Activated CD8-positive, alpha-beta T cell treated with anti-CD3 and anti-CD28 coated beads, Interleukin-2, amount 10 ng/mL, durations not matched to agents 7 days and 5 days (primary cell): Measurements from ENCODE around the gene PRKCZ. TPM values are rescaled to one million over a fixed set of nuclear protein-coding genes. Genes with fewer than 3 reads are reported as not detected.
A peak's percentile ranks its signal among the peaks of the same experiment; 100 is the strongest.

Source experiments
- ATAC-seq: fragments of 150-1000 bp; cut with Tn5 transposase; one replicate; pipeline ENCODE4 v1.10.0; 2021; ENCODE audit warnings: moderate library complexity
- CTCF ChIA-PET: fragments of 350-600 bp; sonication (Branson Sonifier 250); formaldehyde crosslinking; loops from one replicate; lab custom pipeline; 2021; ENCODE audit warnings: antibody characterized with exemption; lab: Charles Lee
- POLR2A ChIA-PET: fragments of 350-600 bp; sonication (Branson Sonifier 250); formaldehyde crosslinking; loops from one replicate; lab custom pipeline; 2021; ENCODE audit warnings: antibody characterized with exemption; lab: Charles Lee
- DNase-seq: peaks from one replicate; pipeline ENCODE4 v3.0.0-alpha.2; 2020
- H3K27ac Mint-ChIP-seq: one replicate; pipeline ENCODE4 v1.8.0; 2021; ENCODE audit warnings: mild to moderate bottlenecking, mixed read lengths
- H3K27me3 Mint-ChIP-seq: one replicate; pipeline ENCODE4 v1.8.0; 2021; ENCODE audit warnings: low read depth, mixed read lengths
- H3K36me3 Mint-ChIP-seq: one replicate; pipeline ENCODE4 v1.8.0; 2021; ENCODE audit warnings: low read depth, mixed read lengths
- H3K4me1 Mint-ChIP-seq: one replicate; pipeline ENCODE4 v1.8.0; 2021; ENCODE audit warnings: low read depth, mixed read lengths
- H3K4me3 Mint-ChIP-seq: one replicate; pipeline ENCODE4 v1.8.0; 2021; ENCODE audit warnings: mild to moderate bottlenecking, mixed read lengths
- H3K9me3 Mint-ChIP-seq: one replicate; pipeline ENCODE4 v1.8.0; 2022; ENCODE audit warnings: mixed read lengths; ENCODE audit not compliant: insufficient read depth
- total RNA-seq, 2 experiments: library from RNA; stranded (reverse); gene quantifications; one replicate each; pipeline ENCODE4 v1.2.3, GENCODE V29; 2021

Gene PRKCZ
- total RNA-seq, 2 experiments from 2014 or later: 11.4 to 12.9 TPM

DNA sequence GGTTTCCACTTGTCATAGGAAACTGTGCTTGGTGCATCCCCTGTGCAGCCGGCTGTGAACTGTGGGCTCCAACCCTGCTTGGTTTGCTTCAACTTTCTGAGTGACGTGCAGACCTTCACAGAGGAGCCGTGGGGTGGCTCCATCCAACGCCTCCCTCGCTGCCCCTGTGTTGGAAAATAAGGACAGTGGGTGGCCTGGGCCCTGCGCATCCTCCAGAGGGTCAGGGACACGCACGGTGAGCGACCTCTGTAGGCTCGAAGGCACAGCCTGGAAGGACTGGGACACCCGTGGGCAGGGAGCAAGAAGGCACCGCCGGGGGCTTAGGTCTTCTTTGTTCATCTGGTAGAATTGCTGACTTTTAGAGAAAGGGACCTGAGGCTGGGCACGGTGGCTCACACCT, 150.9 kb downstream of the PRKCZ start:
- Mint-ChIP-seq H3K27ac (no peak overlapping the region), H3K9me3 (no peaks in the 10 kb centered on the region), H3K27me3 (no peaks in the 10 kb centered on the region), H3K4me1 (peaks cover 33% of the 10 kb centered on the region), H3K4me3 (no peak overlapping the region), H3K36me3 (no peaks in the 10 kb centered on the region)
- DNase-seq: no peak
- ATAC-seq: no peak
- ChIA-PET POLR2A (no interaction called here), CTCF (interaction anchor here (0.9 to 7.6 kb wide), 2 partner anchors 156 to 181 kb away, joined by 3 to 259 read pairs; no protein-coding TSS in a partner anchor)

DNA sequence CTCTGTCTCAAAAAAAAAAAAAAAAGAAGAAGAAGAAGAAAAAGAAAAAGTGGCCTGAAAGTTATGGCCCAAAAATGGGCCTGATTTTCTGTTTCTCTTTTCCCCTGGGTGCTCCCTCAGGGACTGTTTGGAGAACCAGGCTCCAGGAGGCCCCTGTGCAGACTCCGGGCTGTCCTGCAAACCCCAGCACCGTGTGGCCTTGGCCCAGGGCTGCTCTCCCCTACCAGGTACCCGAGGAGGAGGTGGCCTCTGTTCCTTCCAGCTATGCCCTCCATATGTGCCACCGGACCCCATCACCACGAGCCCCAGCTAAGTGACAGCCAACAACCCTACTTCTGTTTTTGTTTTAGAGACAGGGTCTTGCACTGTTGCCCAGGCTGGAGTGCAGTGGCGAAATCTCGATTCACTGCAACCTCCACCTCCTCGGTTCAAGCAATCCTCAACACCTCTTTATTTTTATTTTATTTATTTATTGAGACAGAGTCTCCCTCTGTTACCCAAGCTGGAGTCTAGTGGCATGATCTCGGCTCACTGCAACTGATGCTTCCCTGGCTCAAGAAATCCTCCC, 151.9 kb downstream of the PRKCZ start:
- H3K36me3 Mint-ChIP-seq: no peaks in the 10 kb centered on the region
- ATAC-seq (no peak), DNase-seq (no peak)
- H3K27me3 Mint-ChIP-seq: no peaks in the 10 kb centered on the region
- no peaks in the 10 kb centered on the region for H3K9me3 Mint-ChIP-seq
- no peak overlapping the region for H3K4me3 Mint-ChIP-seq
- ChIA-PET CTCF (interaction anchor here (4.1 kb wide), 1 partner anchor 180 kb away, joined by 16 read pairs; no protein-coding TSS in a partner anchor), POLR2A (interaction anchor here (0.9 to 1.1 kb wide), 2 partner anchors 8 to 27 kb away, joined by 3 read pairs; no protein-coding TSS in a partner anchor)
- peaks cover 33% of the 10 kb centered on the region for H3K4me1 Mint-ChIP-seq
- H3K27ac Mint-ChIP-seq: no peak overlapping the region

DNA sequence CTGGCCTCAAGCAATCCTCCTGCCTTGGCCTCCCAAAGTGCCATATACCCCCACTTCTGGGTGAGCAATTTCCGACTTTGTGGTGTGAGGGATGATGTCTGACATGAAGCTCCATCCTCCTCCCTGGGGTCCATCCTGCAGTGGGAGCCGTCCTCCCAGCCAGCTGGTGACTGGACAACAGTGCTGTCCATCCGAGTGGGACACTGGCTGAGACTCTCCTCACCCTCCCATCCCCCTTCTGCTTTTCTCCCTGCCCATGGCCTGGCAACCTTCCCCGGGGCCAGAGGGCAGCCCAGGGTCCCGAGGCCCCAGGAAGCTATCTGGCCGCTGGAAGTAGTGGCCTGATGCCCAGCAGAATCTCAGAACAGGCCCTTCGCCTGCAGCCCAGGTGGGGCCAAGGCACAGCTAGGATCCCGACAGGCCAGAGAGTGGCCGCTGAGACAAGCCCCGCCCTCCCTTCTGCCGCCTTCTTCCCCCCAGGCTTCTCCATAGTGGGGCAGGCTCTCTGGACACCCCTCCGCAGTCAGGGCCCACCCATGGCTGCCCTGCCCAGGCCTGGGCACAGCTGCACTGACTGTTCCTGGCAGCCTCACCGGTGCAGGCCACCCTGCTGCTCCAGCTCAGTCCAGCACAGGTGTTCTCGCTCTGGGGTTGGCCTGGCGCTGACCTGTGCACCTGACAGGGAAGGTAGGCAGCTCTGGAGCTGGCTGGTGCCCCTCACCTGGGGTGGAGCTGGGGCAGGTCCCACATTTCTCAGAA, 152.8 kb downstream of the PRKCZ start:
- CTCF ChIA-PET: interaction anchor here (3.4 to 4.1 kb wide), 2 partner anchors 8 to 179 kb away, joined by 15 to 16 read pairs; partner anchors contain the start of gene FAAP20
- ATAC-seq (no peak), DNase-seq (no peak)
- H3K27ac Mint-ChIP-seq: no peak overlapping the region
- H3K4me3 Mint-ChIP-seq: no peak overlapping the region
- H3K27me3 Mint-ChIP-seq: no peaks in the 10 kb centered on the region
- peaks cover 31% of the 10 kb centered on the region for H3K4me1 Mint-ChIP-seq
- no peaks in the 10 kb centered on the region for H3K9me3 Mint-ChIP-seq
- no peaks in the 10 kb centered on the region for H3K36me3 Mint-ChIP-seq
- POLR2A ChIA-PET: interaction anchor here (0.7 to 1.7 kb wide), 3 partner anchors 8 to 26 kb away, joined by 3 to 9 read pairs (median 3); partner anchors contain the start of gene FAAP20

DNA sequence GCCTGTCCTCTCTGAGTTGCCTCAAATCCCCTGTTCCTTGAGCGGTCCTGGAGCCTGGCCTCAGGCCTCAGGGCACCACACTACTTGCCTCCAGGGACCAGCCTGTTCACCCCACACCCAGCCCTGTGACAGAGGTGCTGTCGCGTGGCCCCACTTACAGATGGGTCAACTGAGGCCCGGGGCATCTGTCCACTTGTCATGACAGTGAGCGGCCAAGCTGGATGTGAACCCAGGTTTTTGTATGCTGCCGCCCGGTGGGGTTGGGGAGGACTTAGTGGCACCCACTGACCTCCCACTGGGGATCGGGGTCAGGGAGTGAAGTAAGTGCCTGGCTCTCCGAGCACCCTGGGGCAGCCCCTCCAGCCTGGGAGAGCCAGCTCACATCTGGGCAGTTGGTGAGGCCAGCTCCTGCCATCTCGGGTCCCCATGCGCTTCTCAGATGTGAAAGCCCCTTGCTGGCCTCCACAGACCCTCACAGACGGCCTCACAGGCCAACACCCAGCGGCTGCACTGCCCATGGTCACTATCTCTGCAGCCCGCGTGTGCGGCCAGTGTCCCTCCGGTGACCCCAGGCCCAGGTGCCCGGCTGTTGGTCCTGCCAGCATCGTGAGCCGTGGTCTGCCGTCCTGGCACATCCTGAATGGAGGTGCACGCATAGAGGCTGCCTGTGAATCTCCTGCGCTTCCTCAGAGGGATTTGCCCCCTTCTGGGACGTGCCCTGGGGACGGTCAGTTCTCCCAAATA, 153.6 kb downstream of the PRKCZ start:
- CTCF ChIA-PET: interaction anchor here (3.4 to 4.1 kb wide), 2 partner anchors 9 to 178 kb away, joined by 15 to 16 read pairs; partner anchors contain the start of gene FAAP20
- no peak overlapping the region for H3K27ac Mint-ChIP-seq
- H3K9me3 Mint-ChIP-seq: no peaks in the 10 kb centered on the region
- ATAC-seq: no peak
- peaks cover 23% of the 10 kb centered on the region for H3K4me1 Mint-ChIP-seq
- no peak overlapping the region for H3K4me3 Mint-ChIP-seq
- H3K27me3 Mint-ChIP-seq: no peaks in the 10 kb centered on the region
- POLR2A ChIA-PET: interaction anchor here (0.9 to 1.7 kb wide), 2 partner anchors 9 to 382 kb away, joined by 3 to 9 read pairs; partner anchors contain the start of gene FAAP20
- DNase-seq: no peak
- no peaks in the 10 kb centered on the region for H3K36me3 Mint-ChIP-seq

DNA sequence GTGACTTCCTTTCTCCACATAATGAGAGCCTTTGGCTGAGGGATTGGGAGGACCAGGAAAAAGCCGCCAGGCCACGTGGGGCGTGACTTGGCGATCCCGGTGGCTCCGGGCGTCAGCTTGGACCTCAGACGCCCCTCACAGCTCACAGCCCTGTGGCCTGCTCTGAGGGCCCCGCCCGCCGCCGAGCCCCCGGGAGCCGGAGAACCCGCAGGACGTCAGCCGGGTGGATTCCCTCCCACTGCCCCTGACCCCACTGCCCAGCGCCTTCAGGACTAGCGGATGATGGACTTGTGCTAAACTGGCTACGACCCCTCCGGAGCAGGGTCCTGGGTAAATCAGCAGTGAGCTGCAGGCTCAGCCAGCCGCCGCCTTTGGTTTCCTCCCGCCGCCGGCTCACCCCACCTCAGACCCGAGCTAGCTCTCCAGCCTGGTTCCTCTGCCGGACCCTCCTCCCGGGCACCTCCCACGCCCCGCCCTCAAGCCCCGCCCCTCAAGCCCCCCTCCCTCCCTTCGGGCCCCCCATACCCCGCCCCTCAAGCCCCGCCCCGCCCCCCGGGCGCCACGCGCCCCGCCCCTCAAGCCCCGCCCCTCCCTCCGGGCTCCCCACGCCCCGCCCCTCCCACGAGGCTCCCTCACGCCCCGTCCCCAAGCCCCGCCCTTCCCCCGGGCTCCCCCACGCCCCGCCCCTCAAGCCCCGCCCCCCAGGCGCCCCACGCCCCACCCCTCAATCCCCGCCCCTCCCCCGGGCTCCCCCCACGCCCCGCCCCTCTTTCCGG, 154.4 kb downstream of the PRKCZ start:
- no peaks in the 10 kb centered on the region for H3K9me3 Mint-ChIP-seq
- no peak overlapping the region for H3K27ac Mint-ChIP-seq
- no peaks in the 10 kb centered on the region for H3K27me3 Mint-ChIP-seq
- ChIA-PET CTCF (interaction anchor here (3.4 to 4.1 kb wide), 2 partner anchors 9 to 177 kb away, joined by 15 to 16 read pairs; partner anchors contain the start of gene FAAP20), POLR2A (interaction anchor here (0.8 to 1.7 kb wide), 3 partner anchors 10 to 381 kb away, joined by 3 to 9 read pairs (median 3); partner anchors contain the start of gene FAAP20)
- DNase-seq (no peak), ATAC-seq (peak; percentile 58)
- no peaks in the 10 kb centered on the region for H3K36me3 Mint-ChIP-seq
- peaks cover 16% of the 10 kb centered on the region for H3K4me1 Mint-ChIP-seq
- peak overlapping the region; percentile 45 for H3K4me3 Mint-ChIP-seq

DNA sequence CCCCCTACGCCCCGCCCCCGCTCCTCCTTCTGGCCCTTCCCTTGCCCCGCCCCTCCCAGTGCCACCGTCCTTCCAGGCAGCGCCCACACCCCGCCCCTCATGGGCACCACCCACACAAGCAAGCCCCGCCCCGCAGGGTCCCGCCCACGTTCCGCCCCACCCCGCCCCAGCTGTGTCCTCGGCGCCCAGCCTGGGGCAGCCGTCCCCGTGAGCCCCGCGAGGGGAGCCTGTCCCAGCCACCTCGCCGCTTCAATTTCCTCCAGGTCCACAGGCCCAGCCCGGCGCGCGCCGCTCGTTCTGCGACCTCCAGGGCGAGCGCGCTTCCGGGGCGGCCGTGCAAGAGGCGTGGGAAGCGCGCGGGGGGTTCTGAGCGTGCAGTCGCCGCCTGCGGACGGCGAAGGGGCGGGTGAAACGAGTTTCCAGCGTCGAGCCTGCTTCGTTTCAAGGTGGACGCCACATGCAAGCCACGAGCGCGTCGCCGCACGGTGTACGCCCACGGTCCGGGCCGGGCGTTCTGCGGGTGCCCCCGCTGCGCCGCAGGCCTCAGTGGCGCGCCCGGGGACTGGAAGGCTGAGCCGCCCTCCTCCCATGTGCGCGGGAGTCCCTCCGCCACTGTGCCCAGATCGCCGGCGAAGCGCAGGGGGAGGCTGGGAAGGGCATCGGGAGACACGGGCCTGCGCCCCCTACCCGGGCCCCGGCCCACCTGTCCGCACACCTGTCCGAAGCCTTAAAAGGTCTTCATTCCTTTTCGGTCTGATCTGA, 155.2 kb downstream of the PRKCZ start:
- DNase-seq (peak; percentile 96), ATAC-seq (peak; percentile 89)
- H3K4me1 Mint-ChIP-seq: peaks cover 10% of the 10 kb centered on the region
- no peaks in the 10 kb centered on the region for H3K27me3 Mint-ChIP-seq
- H3K36me3 Mint-ChIP-seq: no peaks in the 10 kb centered on the region
- no peaks in the 10 kb centered on the region for H3K9me3 Mint-ChIP-seq
- H3K27ac Mint-ChIP-seq: peak overlapping the region; percentile 61
- CTCF ChIA-PET: interaction anchor here (3.4 to 4.1 kb wide), 2 partner anchors 10 to 176 kb away, joined by 15 to 16 read pairs; partner anchors contain the start of gene FAAP20
- H3K4me3 Mint-ChIP-seq: peak overlapping the region; percentile 55
- POLR2A ChIA-PET: interaction anchor here (0.8 kb wide), 1 partner anchor 24 kb away, joined by 3 read pairs; no protein-coding TSS in a partner anchor

DNA sequence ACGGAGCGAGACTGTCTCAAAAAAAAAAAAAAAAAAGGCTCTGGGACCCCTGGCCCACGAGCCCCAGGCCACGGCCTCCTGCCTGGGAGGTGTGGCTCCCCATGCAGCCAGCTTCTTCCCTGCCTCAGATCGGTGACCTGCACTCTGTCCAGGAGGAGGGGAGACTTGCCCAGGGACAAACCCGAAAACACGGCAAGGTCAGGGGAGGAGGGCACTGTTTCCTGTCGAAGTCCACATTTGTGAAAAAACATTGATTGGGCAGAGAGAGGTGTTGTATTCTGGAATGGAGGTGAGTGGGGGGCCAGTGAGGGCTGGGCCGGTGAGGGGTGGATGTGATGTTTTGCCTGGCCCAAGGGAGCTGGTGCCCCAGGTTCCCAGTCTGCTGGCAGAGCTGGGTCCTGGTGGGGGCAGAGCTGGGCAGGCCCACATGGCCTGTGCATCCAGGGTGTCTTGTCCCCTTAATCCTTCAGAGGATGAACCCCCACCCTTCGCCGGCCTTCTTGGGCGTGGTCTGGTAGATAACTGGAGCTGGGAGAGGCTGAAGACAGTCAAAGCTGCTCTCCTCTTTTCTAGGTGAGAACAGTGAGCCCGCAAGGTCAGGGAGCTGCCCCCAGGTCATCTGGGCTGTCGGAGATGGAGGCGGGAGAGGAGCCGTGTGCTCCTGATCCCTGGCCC, 156.7 kb downstream of the PRKCZ start:
- no peaks in the 10 kb centered on the region for H3K36me3 Mint-ChIP-seq
- ATAC-seq (no peak), DNase-seq (peak; percentile 20)
- CTCF ChIA-PET: interaction anchor here (0.5 to 1.9 kb wide), 5 partner anchors 12 to 578 kb away, joined by 3 to 5 read pairs (median 4); partner anchors contain the start of gene FAAP20
- no peak overlapping the region for H3K27ac Mint-ChIP-seq
- no peaks in the 10 kb centered on the region for H3K27me3 Mint-ChIP-seq
- no peak overlapping the region for H3K4me3 Mint-ChIP-seq
- H3K4me1 Mint-ChIP-seq: peaks cover 10% of the 10 kb centered on the region
- H3K9me3 Mint-ChIP-seq: no peaks in the 10 kb centered on the region
- POLR2A ChIA-PET: interaction anchor here (0.9 to 1.1 kb wide), 3 partner anchors 21 to 177 kb away, joined by 3 read pairs; no protein-coding TSS in a partner anchor

DNA sequence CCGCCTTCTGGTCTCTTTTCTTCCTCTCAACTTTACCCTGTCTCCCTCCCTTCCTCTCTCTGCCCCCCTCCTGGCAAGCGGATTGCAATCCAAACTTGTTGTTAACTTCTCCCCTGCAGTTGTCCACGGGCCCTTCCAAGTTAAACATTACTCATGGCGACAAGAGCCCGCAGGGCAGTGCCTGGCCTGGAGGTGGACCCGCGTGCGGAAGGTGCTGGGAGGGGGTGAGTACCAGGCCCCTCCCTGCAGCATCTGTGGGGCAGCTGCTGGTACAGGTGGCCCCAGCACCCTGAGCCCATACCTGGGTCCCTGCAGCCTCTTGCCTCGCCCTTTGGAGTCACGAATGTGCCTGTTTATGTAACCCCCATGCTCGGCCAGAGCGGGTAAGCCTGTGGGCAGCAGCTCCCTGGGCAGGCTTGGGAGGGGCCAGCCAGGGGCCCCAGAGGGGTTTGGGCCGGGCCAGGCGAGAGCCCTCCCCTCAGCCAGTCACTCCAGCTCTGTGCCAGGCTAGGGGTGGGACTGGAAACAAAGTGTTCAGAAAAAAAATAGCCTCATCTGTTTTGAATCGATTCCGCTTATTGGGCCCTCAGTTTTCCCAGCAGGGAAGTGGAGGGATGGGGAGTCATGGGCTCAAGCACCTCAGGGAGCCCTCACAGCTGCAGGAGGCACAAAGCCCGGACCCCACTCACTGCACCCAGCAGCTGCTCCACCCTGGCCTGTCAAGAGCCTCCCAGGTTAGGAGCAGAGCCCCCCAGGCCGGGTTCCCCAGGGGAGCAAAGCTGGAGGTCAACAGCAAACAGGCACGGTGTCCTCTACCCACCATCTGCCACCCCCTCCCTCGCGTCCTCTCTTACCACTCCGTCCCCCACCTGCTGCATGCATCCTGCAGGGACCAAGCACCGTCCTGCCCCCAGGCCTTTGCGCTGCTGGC, 158.4 kb downstream of the PRKCZ start:
- no peak overlapping the region for H3K27ac Mint-ChIP-seq
- H3K4me1 Mint-ChIP-seq: peaks cover 23% of the 10 kb centered on the region
- H3K9me3 Mint-ChIP-seq: no peaks in the 10 kb centered on the region
- CTCF ChIA-PET: interaction anchor here (1.1 kb wide), 1 partner anchor 13 kb away, joined by 4 read pairs; the partner anchor contains the start of gene FAAP20
- H3K27me3 Mint-ChIP-seq: no peaks in the 10 kb centered on the region
- H3K4me3 Mint-ChIP-seq: no peak overlapping the region
- ATAC-seq: no peak
- peak; percentile 20 for DNase-seq
- POLR2A ChIA-PET: no interaction called here
- H3K36me3 Mint-ChIP-seq: no peaks in the 10 kb centered on the region
